Ovary (tissue), 9 donors: Measurements from ENCODE around the gene RNASET2. TPM values are rescaled to one million over a fixed set of nuclear protein-coding genes. Genes with fewer than 3 reads are reported as not detected.

ENCODE experiments used
- DNase-seq, 5 donors: peaks; one replicate each; pipeline ENCODE4 v3.0.0-alpha.2; 2019 to 2020
- H3K27ac ChIP-seq, 2 donors: fragments of 200-600 bp; one replicate each; pipeline versions ENCODE4 v1.5.1 to v1.8.0; 2019 to 2022
- H3K27me3 ChIP-seq: fragments of 200-600 bp; one replicate; pipeline ENCODE4 v1.8.0; 2022
- H3K36me3 ChIP-seq: fragments of 200-600 bp; sonication (generic); one replicate; pipeline ENCODE4 v1.5.1; 2019
- H3K4me1 ChIP-seq: one replicate; pipeline ENCODE4 v1.8.1; 2013; ENCODE audit warnings: mild to moderate bottlenecking, moderate library complexity; ENCODE audit not compliant: insufficient read depth
- H3K4me3 ChIP-seq: fragments of 200-600 bp; sonication (generic); one replicate; pipeline ENCODE4 v1.5.1; 2017
- H3K9me3 ChIP-seq, 2 donors: fragments of 200-600 bp in 1 of 2; sonication (generic) in 1 of 2; one replicate each; pipeline versions ENCODE4 v1.5.1 to v1.8.1; 2013 to 2019; ENCODE audit warnings: mild to moderate bottlenecking in 1 of 2, moderate library complexity in 1 of 2
- CTCF ChIP-seq, 3 donors: fragments of 450-650 bp in 2 of 3; fragments of 200-600 bp in 1 of 3; IDR thresholded peaks; one replicate each; pipeline versions ENCODE4 v1.5.1 to v1.8.0; 2016 to 2022; ENCODE audit warnings: antibody characterized with exemption in 3 of 3, mild to moderate bottlenecking in 1 of 3
- EP300 ChIP-seq: sonication (generic); formaldehyde crosslinking; IDR thresholded peaks from one replicate; pipeline ENCODE4 v1.6.1; 2017; ENCODE audit warnings: antibody characterized with exemption
- POLR2A ChIP-seq: fragments of 450-650 bp; IDR thresholded peaks from one replicate; pipeline ENCODE4 v1.6.1; 2017; ENCODE audit warnings: antibody characterized with exemption, mild to moderate bottlenecking, moderate library complexity
- WGBS, 3 donors: extraction: QIAGEN DNeasy Blood & Tissue Kit in 1 of 3; methylation state at CpG; one replicate each; pipeline versions ENCODE4 v1.1.5 to v1.1.7; 2013 to 2017; 5-methylcytosine and 5-hydroxymethylcytosine counted together
- intact Hi-C, 4 donors: fragments of 100-400 bp; cut with DNase I; formaldehyde crosslinking; loops; one replicate each; pipeline versions ENCODE4 v1.11.0 to v1.15.1; 2022 to 2023
- polyA plus RNA-seq, 2 donors: library from polyadenylated mRNA; stranded (reverse); fragments of 200-250 nt in 1 of 2; fragments of 350-450 nt in 1 of 2; fragmentation: Illumina TruSeq in 1 of 2; extraction: RNeasy Lipid Tissue Mini Kit (QIAGEN cat#74804) in 1 of 2; gene quantifications; one replicate each; pipeline ENCODE4 v1.2.3, GENCODE V29; 2013 to 2014
- total RNA-seq, 7 donors: library from RNA; depleted of rRNA in 2 of 7; stranded (reverse); fragments of >200 nt in 2 of 7; fragmentation: NEBNext Ultra II Directional in 3 of 7; extraction: Animal tissue kit (Norgen Biotek cat#: 25700) in 3 of 7; gene quantifications; one replicate each; pipeline versions ENCODE4 v1.1.0 to v1.2.4, GENCODE V29; 2016 to 2023
- donor health status: DM: no; HTN: no; CAD: no; lungs with moderate emphysema.
- donor health status: DM: no; HTN: no; CAD: no.
- donor health status: Bipolar disorder and iron deficiency.
- donor health status: DM: yes; HTN: yes; CAD: no.
- donor health status: DM: no; HTN: no; CAD: no.
- donor health status: DM: yes; HTN: yes; CAD: no.

RNASET2 gene
- total and polyA plus RNA-seq, 9 donors = 34.8 to 211 (median 56.0) TPM

- TF ChIP-seq CTCF (IDR thresholded peaks at IDR 0.05) (no peak), POLR2A (no peak), EP300 (no peak)
- Histone ChIP-seq H3K9me3 (no peaks in the 10 kb centered on the region), H3K36me3 (no peaks in the 10 kb centered on the region), H3K27ac (no peak overlapping the region), H3K4me1 (no peaks in the 10 kb centered on the region), H3K27me3 (no peaks in the 10 kb centered on the region), H3K4me3 (no peak overlapping the region)
- intact Hi-C loops = no loop called here
- DNase-seq = no peak
- WGBS, 3 donors = 92 to 100% (median 94%) methylated on average over 2 of the region's 2 CpGs
Measured at GRCh38 chr6:166976636-166977035, 20.3 kb upstream of the RNASET2 start.

- H3K36me3 ChIP-seq = no peaks in the 10 kb centered on the region
- no peak for TF ChIP-seq EP300
- TF ChIP-seq CTCF (IDR thresholded peaks at IDR 0.05) = no peak
- TF ChIP-seq POLR2A = no peak
- H3K27me3 ChIP-seq = no peaks in the 10 kb centered on the region
- H3K9me3 ChIP-seq = no peaks in the 10 kb centered on the region
- H3K27ac ChIP-seq = no peak overlapping the region
- 96 to 98% (median 97%) methylated on average over 2 of the region's 2 CpGs for WGBS, 3 donors
- intact Hi-C loops = no loop called here
- no peak for DNase-seq
- no peaks in the 10 kb centered on the region for H3K4me1 ChIP-seq
- no peak overlapping the region for H3K4me3 ChIP-seq
Measured at GRCh38 chr6:166972101-166972500, 15.8 kb upstream of the RNASET2 start.

- H3K27me3 ChIP-seq = no peaks in the 10 kb centered on the region
- no peak overlapping the region for H3K4me3 ChIP-seq
- H3K27ac ChIP-seq = no peak overlapping the region
- H3K9me3 ChIP-seq = no peaks in the 10 kb centered on the region
- intact Hi-C loops = no loop called here
- no peaks in the 10 kb centered on the region for H3K36me3 ChIP-seq
- H3K4me1 ChIP-seq = no peaks in the 10 kb centered on the region
- no peak for DNase-seq
- TF ChIP-seq CTCF (IDR thresholded peaks at IDR 0.05) (no peak), EP300 (no peak), POLR2A (no peak)
- 91 to 94% (median 94%) methylated on average over 8 of the region's 8 CpGs for WGBS, 3 donors
Measured at GRCh38 chr6:166971271-166971670, 14.9 kb upstream of the RNASET2 start.

- Histone ChIP-seq H3K9me3 (no peaks in the 10 kb centered on the region), H3K36me3 (no peaks in the 10 kb centered on the region), H3K27me3 (no peaks in the 10 kb centered on the region), H3K4me1 (no peaks in the 10 kb centered on the region), H3K4me3 (no peak overlapping the region), H3K27ac (no peak overlapping the region)
- intact Hi-C loops = no loop called here
- WGBS, 3 donors = 89 to 96% (median 92%) methylated on average over 17 of the region's 17 CpGs
- no peak for DNase-seq
- TF ChIP-seq POLR2A (no peak), CTCF (IDR thresholded peaks at IDR 0.05) (no peak), EP300 (no peak)
Measured at GRCh38 chr6:166970776-166971175, 14.4 kb upstream of the RNASET2 start.

GRCh38 chr6:166970091-166970490 lies 13.7 kb upstream of the RNASET2 start:
- intact Hi-C loops = no loop called here
- no peak for TF ChIP-seq CTCF (IDR thresholded peaks at IDR 0.05)
- no peak overlapping the region for H3K4me3 ChIP-seq
- no peaks in the 10 kb centered on the region for H3K36me3 ChIP-seq
- H3K27me3 ChIP-seq = no peaks in the 10 kb centered on the region
- no peak for DNase-seq
- no peaks in the 10 kb centered on the region for H3K9me3 ChIP-seq
- no peak overlapping the region for H3K27ac ChIP-seq
- H3K4me1 ChIP-seq = no peaks in the 10 kb centered on the region
